GM21390 (cell line): ENCODE results near the gene GMCL1.
A peak's percentile ranks its signal among the peaks of the same experiment; 100 is the strongest.

Experiments used
- ATAC-seq: cut with Tn5 transposase; IDR thresholded peaks from one replicate; pipeline ENCODE4 v1.9.1; 2021; ENCODE audit not compliant: unreplicated experiment

The GMCL1 gene, protein sequence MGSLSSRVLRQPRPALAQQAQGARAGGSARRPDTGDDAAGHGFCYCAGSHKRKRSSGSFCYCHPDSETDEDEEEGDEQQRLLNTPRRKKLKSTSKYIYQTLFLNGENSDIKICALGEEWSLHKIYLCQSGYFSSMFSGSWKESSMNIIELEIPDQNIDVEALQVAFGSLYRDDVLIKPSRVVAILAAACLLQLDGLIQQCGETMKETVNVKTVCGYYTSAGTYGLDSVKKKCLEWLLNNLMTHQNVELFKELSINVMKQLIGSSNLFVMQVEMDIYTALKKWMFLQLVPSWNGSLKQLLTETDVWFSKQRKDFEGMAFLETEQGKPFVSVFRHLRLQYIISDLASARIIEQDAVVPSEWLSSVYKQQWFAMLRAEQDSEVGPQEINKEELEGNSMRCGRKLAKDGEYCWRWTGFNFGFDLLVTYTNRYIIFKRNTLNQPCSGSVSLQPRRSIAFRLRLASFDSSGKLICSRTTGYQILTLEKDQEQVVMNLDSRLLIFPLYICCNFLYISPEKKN

DNA sequence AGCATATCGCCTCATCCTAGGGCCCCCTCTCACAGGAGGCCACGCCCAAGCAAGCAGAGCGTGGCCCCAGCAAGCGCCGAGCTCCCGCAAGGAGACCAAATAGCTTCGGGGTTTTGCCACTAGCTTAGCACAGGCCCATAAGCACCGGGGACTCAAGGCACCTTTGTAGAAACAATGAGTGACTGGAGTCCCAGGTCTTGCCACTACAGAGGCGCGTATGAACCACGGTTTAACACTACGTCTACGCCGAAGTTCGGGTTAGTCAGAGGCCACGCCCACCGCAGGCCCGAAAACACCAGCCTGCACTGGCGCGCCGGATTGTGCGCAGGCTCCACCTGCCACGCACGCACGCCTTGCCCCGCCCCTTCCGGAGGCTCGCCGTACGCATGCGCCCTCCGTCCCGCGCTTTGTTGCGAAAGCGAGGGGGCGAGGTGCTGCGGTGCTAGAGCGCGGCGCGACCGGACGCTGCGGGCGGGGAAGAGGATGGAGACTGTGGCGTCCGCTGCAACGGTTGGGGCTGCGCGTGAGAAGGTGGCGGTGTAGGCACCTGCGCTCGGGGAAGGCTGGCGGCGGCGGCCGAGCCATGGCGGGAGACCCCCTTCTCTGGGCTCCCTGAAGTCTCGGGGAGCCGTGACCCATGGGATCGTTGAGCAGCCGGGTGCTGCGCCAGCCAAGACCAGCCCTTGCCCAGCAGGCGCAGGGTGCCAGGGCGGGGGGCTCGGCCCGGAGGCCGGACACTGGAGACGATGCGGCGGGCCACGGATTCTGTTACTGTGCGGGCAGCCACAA, at the start of gene GMCL1:
TSS of gene GMCL1 (plus strand) at position 405 of the 789 bp plus-strand sequence. CDS start at position 638, 233 bp downstream.
- peak; percentile 87 for ATAC-seq

DNA sequence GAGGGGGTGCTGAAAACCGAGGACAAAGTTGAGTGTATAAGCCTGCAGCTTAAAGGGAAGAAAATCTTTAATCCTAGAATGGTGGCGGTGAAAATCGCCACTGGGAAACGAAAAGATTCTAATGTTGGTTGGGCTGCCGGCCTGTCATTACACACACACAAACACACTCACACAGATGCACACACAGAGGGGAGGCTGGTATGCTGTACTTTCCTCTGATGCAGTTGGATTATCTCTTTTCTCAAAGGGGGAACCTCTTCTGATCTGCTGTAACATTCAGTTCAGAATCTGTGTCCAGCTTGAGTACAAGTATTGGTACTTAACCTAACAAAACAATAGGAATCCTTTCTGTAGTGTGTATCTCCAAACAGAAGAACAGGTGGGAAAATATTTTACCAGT, 48.5 kb upstream of the GMCL1 start:
- ATAC-seq, result no peak

DNA sequence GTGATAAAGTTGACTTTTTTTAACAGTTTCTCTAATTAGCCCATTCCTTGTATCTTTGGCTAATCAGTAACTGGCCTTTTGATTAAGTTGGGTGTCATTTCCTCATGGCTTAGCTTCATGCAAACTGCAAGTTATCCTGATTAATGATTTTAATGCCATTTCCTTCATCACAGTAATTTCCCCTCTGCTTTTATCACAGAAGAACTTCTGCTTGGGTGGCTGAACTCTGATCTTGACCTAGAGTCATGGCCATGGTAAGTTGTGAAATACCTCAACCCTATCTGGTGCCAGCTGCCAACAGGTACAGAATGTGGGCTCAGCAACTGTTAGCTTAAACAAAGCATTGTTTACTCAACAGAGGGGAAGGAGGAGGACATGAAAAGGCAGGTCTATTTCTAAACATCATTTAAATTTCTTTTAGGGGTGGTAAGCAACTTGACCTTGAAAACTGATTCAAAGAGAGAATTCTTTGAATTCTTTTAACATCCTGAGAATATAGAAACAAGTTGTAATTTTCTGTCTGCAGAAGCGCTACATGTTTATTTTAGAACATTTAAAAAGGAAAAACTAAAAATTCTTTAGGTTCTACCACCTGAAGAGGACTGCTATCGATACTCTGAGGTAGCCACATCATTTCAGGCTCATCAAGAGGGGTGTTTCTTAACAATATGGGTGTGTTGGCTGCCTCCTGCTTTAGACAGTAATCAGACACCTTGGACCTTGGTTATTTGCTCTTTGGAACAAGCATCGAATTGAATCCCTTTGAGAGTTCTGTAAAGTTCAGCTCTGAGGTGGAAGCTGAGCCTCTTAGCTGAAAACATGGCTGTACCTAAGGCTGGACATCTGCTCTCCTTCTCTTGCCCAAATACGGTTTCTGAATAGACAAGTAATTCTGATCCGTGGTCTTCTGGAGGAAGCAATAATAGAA, 47.9 kb upstream of the GMCL1 start:
- ATAC-seq, result no peak

DNA sequence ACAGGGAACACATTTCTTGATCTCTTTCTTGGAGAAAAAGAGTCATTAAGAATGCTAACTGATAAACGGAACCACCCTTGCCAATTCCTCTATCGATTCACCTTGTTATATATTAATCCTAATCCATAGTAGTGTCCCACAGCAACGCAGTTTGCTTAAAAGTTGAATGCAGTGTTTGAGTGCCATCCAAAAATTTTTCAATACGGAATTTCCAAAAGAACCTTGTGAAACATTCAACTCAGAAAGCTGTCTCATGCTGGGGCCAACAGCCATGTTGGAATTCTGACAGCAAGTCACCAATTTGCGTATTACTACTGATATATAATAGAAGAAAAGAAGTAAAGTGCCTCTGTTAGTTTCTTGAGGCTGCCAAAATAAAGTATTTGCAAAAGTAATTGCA, 45.2 kb upstream of the GMCL1 start:
- no peak for ATAC-seq

DNA sequence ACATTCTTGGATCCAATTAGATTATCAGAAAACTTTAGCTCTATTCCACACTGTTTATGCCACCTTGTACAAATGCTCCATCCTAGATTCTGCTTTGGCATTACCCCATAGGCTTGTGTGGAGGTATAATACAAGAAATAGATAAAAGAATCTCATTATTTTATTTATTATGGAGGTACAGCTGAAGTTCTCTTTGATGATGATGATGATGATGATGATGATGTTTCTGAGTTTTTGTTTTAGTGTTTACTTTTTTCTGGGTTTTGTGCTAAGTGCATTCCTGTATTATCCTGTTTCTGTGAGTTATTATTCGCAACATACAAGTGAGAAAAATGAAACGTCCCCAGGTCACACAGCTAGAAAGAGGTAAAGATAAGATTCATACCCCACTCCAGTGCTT, 44.1 kb upstream of the GMCL1 start:
- no peak for ATAC-seq

DNA sequence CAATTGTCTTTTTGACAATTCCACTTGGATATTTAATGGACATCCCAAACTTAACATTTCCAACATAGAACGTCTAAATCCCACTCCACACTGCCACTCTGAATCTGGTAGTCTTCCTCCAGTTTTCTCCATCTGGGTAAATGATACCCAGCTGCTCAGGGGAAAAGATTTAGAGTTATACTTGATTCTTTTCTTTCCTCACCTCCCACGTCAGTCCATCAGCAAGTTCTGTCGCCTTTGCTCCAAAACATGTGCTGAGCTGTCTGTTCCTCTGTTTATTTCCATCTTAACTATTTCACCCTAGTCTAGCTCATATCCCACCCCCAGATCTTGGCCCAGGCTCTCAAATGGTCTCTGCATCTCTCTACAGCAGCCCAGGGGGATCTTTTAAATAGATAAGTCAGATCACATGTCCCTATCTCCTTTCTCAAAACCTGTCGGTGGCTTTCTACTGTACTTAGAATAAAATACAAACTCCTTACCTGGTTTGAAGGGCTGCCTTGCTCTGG, 43.4 kb upstream of the GMCL1 start:
- ATAC-seq, result no peak

DNA sequence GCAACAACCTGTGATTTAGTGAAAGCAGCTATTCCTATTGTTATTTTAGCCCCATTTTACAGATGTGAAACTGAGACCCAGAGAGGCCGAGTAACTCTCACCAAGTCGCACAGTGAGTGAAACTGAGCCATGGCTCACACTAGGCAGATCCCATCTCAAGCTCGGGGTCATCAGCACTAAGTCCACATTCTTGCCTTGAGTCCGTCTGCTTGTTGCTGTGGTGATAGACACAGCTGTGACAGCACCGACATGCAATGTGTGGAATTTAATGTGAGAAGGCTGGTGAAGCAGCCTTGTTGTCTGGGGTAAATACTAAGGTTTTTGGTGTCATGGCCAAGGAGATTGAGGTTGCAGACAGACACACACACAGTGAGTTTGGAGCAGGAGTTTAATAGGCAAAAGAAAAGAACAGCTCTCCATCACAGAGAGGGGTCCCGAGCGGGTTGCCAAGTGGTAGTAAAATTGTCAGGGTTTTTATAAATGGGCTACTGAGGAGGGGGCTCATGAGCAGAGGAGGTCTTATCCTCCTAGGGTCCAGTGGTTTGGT, 40.2 kb upstream of the GMCL1 start:
- peak; percentile 64 for ATAC-seq

DNA sequence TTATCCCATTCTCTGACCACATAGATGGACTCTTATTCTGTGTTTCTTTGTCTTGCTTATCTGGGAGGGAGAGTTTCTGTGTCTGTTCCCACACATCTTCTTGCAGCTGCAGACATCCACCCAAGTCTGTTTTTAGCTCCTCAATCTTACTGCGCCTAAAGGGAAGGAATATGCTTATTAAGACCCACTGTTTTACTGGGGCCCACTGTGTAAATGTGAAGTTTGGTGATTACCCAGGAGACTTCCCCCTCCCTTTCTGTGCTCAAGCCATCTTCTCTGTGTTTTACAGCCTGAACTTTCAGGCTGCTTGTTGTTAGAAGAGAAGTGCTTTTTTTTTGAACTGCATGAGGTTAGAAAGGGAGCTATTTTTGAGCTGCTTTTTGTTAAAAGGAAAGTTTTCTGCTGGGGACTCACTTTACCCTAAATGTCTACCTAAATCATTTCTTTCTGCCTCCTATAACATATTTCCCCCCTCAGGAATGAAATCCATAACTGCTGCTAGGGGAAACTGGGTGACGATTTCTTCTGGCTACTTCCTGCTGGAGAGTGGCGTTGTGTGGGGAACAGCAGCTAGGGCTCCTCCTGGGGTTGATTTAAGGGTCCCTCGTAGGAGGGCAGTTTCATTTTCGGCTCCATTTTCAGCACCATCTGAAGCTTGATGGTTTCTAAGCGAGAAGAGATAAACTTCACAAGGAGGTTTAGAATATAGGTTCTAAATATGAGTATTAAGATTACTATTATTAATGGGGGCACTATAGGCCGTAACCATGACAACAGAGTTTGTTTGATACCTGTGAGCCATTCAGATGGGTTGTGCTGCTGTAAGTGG, 39.5 kb upstream of the GMCL1 start:
- ATAC-seq, result peak; percentile 43

DNA sequence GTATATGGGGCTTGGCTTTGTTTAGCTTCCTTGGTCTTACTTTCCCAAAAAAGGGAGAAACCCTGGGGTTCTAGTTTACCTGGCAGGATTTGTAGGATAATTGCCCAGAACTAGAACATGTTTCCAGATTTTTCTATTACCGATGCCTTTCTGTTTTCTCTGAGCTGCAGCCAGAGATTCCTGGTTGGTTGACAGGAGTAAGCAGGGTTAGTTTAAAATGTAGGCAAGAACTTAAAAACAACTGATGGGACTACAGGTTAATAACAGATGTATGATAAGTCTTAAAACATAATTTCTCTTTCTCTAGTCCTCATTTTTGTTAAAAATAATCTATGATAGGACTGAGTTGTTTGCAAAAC, 38.9 kb upstream of the GMCL1 start:
- ATAC-seq, result no peak

DNA sequence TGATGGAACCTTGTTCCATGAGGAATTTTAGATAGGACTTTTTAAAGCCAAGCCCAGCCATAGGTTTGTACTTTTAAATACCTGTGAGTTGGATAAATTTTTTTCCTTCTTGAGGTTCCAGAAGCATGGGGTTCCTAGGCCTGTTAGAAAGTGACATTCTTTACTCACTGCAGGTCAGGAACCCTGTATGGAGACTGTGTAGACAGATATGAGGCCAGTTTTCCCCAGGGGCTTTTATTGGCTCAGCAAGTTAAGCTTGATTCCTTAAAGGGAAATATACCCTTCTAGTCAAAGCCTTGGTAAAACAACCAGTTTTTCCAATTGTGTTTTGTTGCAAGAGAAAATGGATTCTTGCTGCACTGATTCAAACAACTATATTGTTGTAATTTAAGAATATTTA, 38.4 kb upstream of the GMCL1 start:
- ATAC-seq, result no peak

DNA sequence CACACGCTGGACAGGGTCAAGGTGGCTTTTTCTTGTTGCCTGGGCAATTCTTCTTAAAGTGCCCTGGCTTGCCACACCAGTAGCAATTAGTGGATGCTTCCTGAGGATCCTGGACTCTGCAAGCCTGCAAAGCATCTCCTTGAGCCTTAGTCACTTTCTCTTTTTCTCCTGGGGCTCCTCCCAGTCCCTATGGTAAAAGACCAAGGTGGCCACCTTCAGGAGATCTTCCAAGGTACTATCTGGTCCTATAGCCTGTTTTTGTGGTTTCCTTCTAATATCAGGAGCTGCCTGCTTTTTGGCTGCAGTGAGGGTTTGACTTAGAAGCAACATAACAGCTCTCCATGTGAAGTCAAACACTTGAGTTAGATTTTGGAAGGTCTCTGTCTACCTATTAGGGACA, 33.3 kb upstream of the GMCL1 start:
- ATAC-seq, result no peak

DNA sequence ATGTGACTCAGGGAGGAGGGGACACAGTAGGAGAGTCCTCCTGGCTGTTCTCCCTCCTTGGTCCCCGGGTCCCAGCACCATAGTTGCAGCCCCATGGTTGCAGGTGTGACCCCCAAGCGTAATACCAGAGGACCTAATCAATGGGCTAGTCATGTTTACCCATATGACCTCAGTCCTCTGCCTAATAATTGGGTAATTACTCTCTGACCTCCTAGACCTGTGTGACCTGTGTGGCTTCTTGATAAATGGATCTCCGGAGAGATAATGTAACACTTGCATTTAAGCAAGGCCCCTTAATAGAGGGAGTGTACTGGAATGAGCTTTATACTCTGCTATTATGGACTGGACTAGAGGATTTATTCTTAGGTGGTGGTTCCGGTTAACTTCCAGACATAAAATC, 32.2 kb upstream of the GMCL1 start:
- no peak for ATAC-seq

DNA sequence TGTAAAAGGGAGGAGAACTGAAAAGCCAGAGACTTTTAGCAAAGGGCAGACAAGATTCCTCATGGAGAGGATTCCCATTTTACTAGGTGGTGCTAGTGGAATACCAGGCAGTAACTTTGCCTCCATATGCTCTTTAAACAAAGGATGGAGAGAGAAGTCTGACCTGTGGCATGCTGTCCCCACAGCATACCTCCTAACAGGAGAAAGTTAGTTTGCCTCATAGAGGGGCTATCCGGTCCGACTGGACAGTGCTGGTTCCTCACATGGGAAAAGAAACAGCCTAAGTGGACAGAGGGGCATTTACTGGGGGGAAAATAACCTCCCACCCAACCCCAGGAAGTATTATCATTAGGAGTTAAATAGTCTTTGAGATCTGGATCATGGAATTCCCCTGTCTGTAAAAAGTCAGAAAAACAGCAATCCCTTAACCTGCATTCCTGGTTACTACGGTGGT, 31.6 kb upstream of the GMCL1 start:
- ATAC-seq, result no peak

DNA sequence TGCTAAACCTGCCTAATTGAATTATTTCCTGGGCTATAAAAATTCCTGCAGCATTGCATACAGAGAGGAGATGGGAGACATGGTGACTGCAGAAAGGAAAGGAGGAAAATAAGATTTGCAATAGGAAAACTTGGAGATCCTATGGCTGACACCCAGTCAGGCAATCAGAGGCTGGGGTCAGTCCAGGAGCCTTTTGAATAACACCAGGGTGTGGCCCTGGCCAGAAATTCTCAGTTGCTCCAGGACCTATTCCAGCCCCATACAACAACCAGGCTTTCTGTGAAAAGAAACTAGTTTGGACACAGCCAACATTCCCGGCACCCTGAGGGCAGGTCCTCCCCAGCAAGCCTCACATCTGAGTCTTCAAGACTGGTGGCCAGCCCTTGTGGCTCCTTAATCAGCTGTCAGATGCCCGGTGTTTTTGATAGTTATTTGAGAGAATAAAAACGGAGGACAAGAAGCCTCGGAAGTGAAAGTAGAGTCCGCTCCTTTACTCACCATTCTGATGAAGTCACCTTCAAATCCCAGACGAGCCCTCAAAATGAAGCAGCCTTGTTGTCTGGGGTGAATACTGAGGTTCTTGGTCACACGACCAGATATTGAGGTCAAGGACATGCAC, 31.1 kb upstream of the GMCL1 start:
- ATAC-seq, result no peak

DNA sequence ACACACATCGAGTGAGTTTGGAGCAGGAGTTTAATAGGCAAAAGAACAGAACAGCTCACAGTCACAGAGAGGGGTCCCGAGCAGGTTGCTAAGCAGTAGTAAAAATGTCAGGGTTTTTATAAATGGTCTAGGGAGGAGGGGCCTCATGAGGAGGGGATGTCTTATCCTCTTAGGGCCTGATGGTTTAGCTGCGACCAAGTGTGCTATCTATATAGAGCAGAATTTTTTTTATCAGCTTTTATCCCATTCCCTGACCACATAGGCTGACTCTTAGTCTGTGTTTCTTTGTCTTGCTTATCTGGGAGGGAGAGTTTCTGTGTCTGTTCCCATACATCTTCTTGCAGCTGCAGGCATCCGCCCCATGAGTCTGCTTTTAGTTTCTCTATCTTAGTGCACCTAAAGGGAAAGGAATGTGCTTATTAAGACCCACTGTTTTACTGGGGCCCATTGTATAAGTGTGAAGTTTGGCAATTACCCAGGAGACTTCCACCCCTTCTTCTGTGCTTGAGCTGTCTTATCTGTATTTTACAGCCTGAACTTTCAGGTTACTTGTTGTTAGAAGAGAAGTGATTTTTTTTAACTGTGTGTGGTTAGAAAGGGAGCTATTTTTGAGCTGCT, 30.4 kb upstream of the GMCL1 start:
- ATAC-seq, result peak; percentile 45

DNA sequence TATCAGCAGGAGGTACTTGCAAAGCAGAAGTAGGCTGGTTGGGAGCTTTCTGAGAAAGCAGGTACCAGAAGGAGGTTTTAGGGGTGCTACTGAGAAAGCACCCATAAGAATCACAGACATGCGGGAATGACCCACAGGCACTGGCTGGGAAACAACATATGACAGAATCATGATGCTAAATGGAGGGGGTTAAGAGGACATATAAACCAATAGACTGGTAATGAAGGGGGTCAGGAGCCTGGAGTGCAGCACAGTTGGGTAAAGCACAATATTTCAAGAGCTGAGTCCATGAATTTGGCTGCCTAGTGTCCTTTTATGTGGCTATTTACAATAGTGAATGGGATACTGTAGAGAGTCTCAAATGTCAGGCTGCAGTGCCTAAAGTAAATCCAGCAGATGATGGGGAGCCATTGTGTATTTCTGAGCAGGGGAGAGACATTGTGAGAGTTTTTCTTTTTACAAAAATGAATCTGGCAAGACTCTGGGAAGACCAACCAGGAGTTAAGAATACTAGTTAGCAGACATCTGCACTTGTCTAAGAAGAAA, 27.6 kb upstream of the GMCL1 start:
- ATAC-seq, result no peak

DNA sequence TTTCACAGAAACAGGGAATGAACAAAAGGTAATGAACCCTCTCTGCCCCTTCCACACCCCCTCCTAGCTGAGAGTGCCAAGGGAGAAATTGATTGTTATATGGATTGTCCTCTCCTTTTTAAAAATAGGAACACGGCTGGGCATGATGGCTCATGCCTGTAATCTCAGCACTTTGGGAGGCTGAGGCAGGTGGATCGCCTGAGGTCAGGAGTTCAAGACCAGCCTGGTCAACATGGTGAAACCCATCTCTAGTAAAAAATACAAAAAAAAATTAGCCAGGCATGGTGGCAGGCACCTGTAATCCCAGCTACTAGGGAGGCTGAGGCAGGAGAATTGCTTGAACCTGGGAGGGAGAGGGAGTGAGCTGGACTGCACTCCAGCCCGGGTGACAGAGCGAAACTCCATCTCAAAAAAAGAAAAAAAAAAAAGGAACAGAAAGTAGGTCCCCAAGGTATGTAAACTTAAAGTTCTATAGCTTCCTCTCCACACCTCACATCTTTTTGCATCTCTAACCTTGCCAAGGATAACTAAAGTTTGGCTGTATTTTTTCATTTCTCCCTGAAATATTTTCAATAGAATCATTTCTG, 26.6 kb upstream of the GMCL1 start:
- peak; percentile 70 for ATAC-seq

DNA sequence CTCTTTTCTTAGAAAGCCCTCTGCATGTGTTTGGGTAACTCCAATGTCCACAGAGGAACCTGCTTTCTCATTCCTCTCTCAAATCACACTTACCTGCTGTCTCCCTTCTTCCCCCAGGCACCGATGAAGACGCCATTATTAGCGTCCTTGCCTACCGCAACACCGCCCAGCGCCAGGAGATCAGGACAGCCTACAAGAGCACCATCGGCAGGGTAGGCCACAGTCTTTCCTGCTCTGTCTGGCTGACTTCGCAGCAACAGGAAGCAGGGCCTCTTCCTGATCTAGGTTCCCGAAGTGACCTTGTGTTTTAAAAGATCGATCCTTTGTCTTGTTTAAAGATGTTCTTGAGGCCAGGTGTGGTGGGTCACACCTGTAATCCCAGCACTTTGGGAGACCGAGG, 25.0 kb upstream of the GMCL1 start:
- no peak for ATAC-seq
